Cortex of kidney (tissue), 1 donor: ENCODE data around the gene CHSY1.

Experiments used
- DNase-seq: peaks from one replicate; lab custom pipeline; 2025; lab: John Stamatoyannopoulos, UW

Gene CHSY1

GRCh38 chr15:101187820-101188636 is 63.8 kb downstream of the CHSY1 start:
- DNase-seq: no peak

GRCh38 chr15:101185770-101186169 is 66.1 kb downstream of the CHSY1 start:
- DNase-seq: no peak

- no peak for DNase-seq
Measured at GRCh38 chr15:101185336-101185735, 66.5 kb downstream of the CHSY1 start.

- DNase-seq: no peak
Measured at GRCh38 chr15:101184830-101185229, 67.0 kb downstream of the CHSY1 start.

- DNase-seq: no peak
Measured at GRCh38 chr15:101183931-101184305, 67.9 kb downstream of the CHSY1 start.

GRCh38 chr15:101183226-101183930 is 68.5 kb downstream of the CHSY1 start:
- no peak for DNase-seq

GRCh38 chr15:101182215-101182614 is 69.6 kb downstream of the CHSY1 start:
- no peak for DNase-seq

- no peak for DNase-seq
Measured at GRCh38 chr15:101181349-101181748, 70.5 kb downstream of the CHSY1 start.

GRCh38 chr15:101180620-101181307 is 71.1 kb downstream of the CHSY1 start:
- DNase-seq: no peak

- DNase-seq: no peak
Measured at GRCh38 chr15:101179341-101180153, 72.3 kb downstream of the CHSY1 start.

GRCh38 chr15:101178931-101179330 is 72.9 kb downstream of the CHSY1 start:
- DNase-seq: no peak

GRCh38 chr15:101178479-101178878 is 73.4 kb downstream of the CHSY1 start:
- no peak for DNase-seq

GRCh38 chr15:101177866-101178265 is 74.0 kb downstream of the CHSY1 start:
- DNase-seq: no peak

- no peak for DNase-seq
Measured at GRCh38 chr15:101176625-101177024, 75.2 kb downstream of the CHSY1 start.

GRCh38 chr15:101175401-101175800 is 76.4 kb downstream of the CHSY1 start:
- no peak for DNase-seq

- DNase-seq: no peak
Measured at GRCh38 chr15:101174152-101174920, 77.5 kb downstream of the CHSY1 start.

GRCh38 chr15:101173233-101174119 is 78.4 kb downstream of the CHSY1 start:
- no peak for DNase-seq

GRCh38 chr15:101172501-101173071 is 79.3 kb downstream of the CHSY1 start:
- no peak for DNase-seq

- no peak for DNase-seq
Measured at GRCh38 chr15:101171954-101172353, 79.9 kb downstream of the CHSY1 start.
